22Rv1 (cell line): ENCODE measurements around the gene GSTA4.

Experiments
- CTCF ChIP-seq: fragments of 450-650 bp; IDR thresholded peaks from 2 replicates; pipeline ENCODE4 v1.5.1; 2017; ENCODE audit warnings: mild to moderate bottlenecking
- ZFX ChIP-seq: fragments of 450-650 bp; IDR thresholded peaks from 2 replicates; pipeline ENCODE4 v1.6.1; 2017; ENCODE audit warnings: antibody characterized with exemption, borderline replicate concordance

- TF ChIP-seq CTCF (no peak), ZFX (no peak)
Measured at GRCh38 chr6:52962701-52963100, 32.4 kb downstream of the GSTA4 start.
